Esophagus squamous epithelium (tissue), 5 donors: ENCODE measurements around the gene C18orf63. TPM values are rescaled to one million over a fixed set of nuclear protein-coding genes. Genes with fewer than 3 reads are reported as not detected.

Experiments
- DNase-seq: peaks from one replicate; lab custom pipeline; 2025; lab: John Stamatoyannopoulos, UW
- H3K27ac ChIP-seq, 4 donors: fragments of 200-600 bp; sonication (generic); one replicate each; pipeline ENCODE4 v1.5.1; 2016 to 2019; ENCODE audit warnings: mild to moderate bottlenecking in 1 of 4
- H3K27me3 ChIP-seq, 4 donors: fragments of 200-600 bp; sonication (generic); 1 replicate in 3 of 4; 2 replicates in 1 of 4; pipeline versions ENCODE4 v1.5.1 to v1.6.0; 2017 to 2021; ENCODE audit warnings: antibody characterized with exemption in 1 of 4
- H3K36me3 ChIP-seq, 3 donors: fragments of 200-600 bp; sonication (generic); one replicate each; pipeline ENCODE4 v1.5.1; 2016 to 2019
- H3K4me1 ChIP-seq, 3 donors: fragments of 200-600 bp; sonication (generic); one replicate each; pipeline ENCODE4 v1.5.1; 2017 to 2019
- H3K4me3 ChIP-seq, 4 donors: fragments of 200-600 bp; sonication (generic); 1 replicate in 3 of 4; 2 replicates in 1 of 4; pipeline ENCODE4 v1.5.1; 2016 to 2019; ENCODE audit warnings: mild to moderate bottlenecking in 2 of 4, moderate library complexity in 1 of 4
- H3K9me3 ChIP-seq, 3 donors: fragments of 200-600 bp; sonication (generic); one replicate each; pipeline ENCODE4 v1.5.1; 2016 to 2019
- CTCF ChIP-seq, 6 experiments: fragments of 450-650 bp in 4 of 6; fragments of 200-600 bp in 2 of 6; sonication (generic) in 2 of 6; IDR thresholded peaks; one replicate each; pipeline ENCODE4 v1.5.1; 2016 to 2019; ENCODE audit warnings: antibody characterized with exemption in 6 of 6, mild to moderate bottlenecking in 4 of 6, moderate library complexity in 4 of 6
- POLR2A ChIP-seq, 4 donors: fragments of 450-650 bp; IDR thresholded peaks; one replicate each; pipeline ENCODE4 v1.6.1; 2017; ENCODE audit warnings: antibody characterized with exemption in 4 of 4, mild to moderate bottlenecking in 4 of 4, moderate library complexity in 3 of 4
- WGBS, 2 donors: methylation state at CpG; one replicate each; pipeline ENCODE4 v1.1.5; 2018; 5-methylcytosine and 5-hydroxymethylcytosine counted together
- intact Hi-C: fragments of 100-400 bp; cut with DNase I; formaldehyde crosslinking; loops from one replicate; pipeline ENCODE4 v1.15.0; 2022
- total RNA-seq, 4 donors: library from RNA; depleted of rRNA; stranded (reverse); fragments of >200 nt; gene quantifications; one replicate each; pipeline ENCODE4 v1.1.0, GENCODE V29; 2016
- donor health status: DM: yes; HTN: yes; CAD: no.

The C18orf63 gene
- total RNA-seq, 4 donors from 2014 or later: not detected

GRCh38 chr18:74336656-74337055 is 21.0 kb downstream of the C18orf63 start:
- H3K9me3 ChIP-seq: no peaks in the 10 kb centered on the region
- no peak overlapping the region for H3K4me3 ChIP-seq
- no peak for DNase-seq
- no peak overlapping the region for H3K27ac ChIP-seq
- no peaks in the 10 kb centered on the region for H3K36me3 ChIP-seq
- H3K27me3 ChIP-seq: no peaks in the 10 kb centered on the region
- H3K4me1 ChIP-seq: no peaks in the 10 kb centered on the region
- TF ChIP-seq POLR2A (IDR thresholded peaks at IDR 0.05) (no peak), CTCF (IDR thresholded peaks at IDR 0.05) (no peak)
- intact Hi-C loops: no loop called here

GRCh38 chr18:74337155-74337911 is 21.7 kb downstream of the C18orf63 start:
- intact Hi-C loops: no loop called here
- 77 to 87% methylated on average over 5 of the region's 5 CpGs for WGBS, 2 donors
- no peak for DNase-seq

GRCh38 chr18:74337912-74338309 is 22.3 kb downstream of the C18orf63 start:
- intact Hi-C loops: no loop called here
- no peak overlapping the region for H3K4me3 ChIP-seq
- no peaks in the 10 kb centered on the region for H3K27me3 ChIP-seq
- no peaks in the 10 kb centered on the region for H3K36me3 ChIP-seq
- no peaks in the 10 kb centered on the region for H3K9me3 ChIP-seq
- H3K27ac ChIP-seq: no peak overlapping the region
- no peaks in the 10 kb centered on the region for H3K4me1 ChIP-seq
- no peak for DNase-seq
- 70 to 81% methylated on average over 1 of the region's 1 CpG for WGBS, 2 donors
- TF ChIP-seq POLR2A (IDR thresholded peaks at IDR 0.05): no peak
- no peak for TF ChIP-seq CTCF (IDR thresholded peaks at IDR 0.05)

More at GRCh38 chr18:74337155-74337911, 21.7 kb downstream of the C18orf63 start:
- Histone ChIP-seq H3K4me3 (no peak overlapping the region), H3K9me3 (no peaks in the 10 kb centered on the region), H3K27me3 (no peaks in the 10 kb centered on the region), H3K36me3 (no peaks in the 10 kb centered on the region), H3K4me1 (no peaks in the 10 kb centered on the region), H3K27ac (no peak overlapping the region)
- TF ChIP-seq CTCF (IDR thresholded peaks at IDR 0.05) (no peak), POLR2A (IDR thresholded peaks at IDR 0.05) (no peak)

- 10 to 12% methylated on average over 4 of the region's 4 CpGs for WGBS, 2 donors
- Histone ChIP-seq H3K27ac (no peak overlapping the region), H3K4me1 (no peaks in the 10 kb centered on the region), H3K27me3 (no peaks in the 10 kb centered on the region), H3K4me3 (no peak overlapping the region), H3K9me3 (no peaks in the 10 kb centered on the region), H3K36me3 (no peaks in the 10 kb centered on the region)
- intact Hi-C loops: loop anchor here (2.0 kb wide), 1 partner anchor 146 kb away; no protein-coding TSS in a partner anchor
- no peak for DNase-seq
- TF ChIP-seq POLR2A (IDR thresholded peaks at IDR 0.05) (no peak), CTCF (IDR thresholded peaks at IDR 0.05) (peak; percentile 35 to 78 (median 68))
Measured at GRCh38 chr18:74342416-74343043, 26.9 kb downstream of the C18orf63 start.

GRCh38 chr18:74346206-74346605 is 30.6 kb downstream of the C18orf63 start:
- Histone ChIP-seq H3K4me3 (no peak overlapping the region), H3K4me1 (no peaks in the 10 kb centered on the region), H3K27me3 (no peaks in the 10 kb centered on the region), H3K27ac (no peak overlapping the region), H3K9me3 (no peaks in the 10 kb centered on the region), H3K36me3 (no peaks in the 10 kb centered on the region)
- DNase-seq: no peak
- TF ChIP-seq POLR2A (IDR thresholded peaks at IDR 0.05): no peak
- no peak for TF ChIP-seq CTCF (IDR thresholded peaks at IDR 0.05)
- intact Hi-C loops: no loop called here
